Breast epithelium (tissue), 3 donors: ENCODE results near the gene CDC14B.

Source experiments
- POLR2A ChIP-seq: fragments of 450-650 bp; IDR thresholded peaks from one replicate; pipeline ENCODE4 v1.6.1; 2016; ENCODE audit warnings: antibody characterized with exemption, mild to moderate bottlenecking, moderate library complexity
- POLR2AphosphoS5 ChIP-seq, 3 donors: sonication (generic); formaldehyde crosslinking; IDR thresholded peaks; one replicate each; pipeline ENCODE4 v1.6.1; 2017; ENCODE audit warnings: antibody characterized with exemption in 3 of 3
- TF ChIP-seq, protein P1 (sequence below), 3 donors: fragments of 450-650 bp; IDR thresholded peaks; one replicate each; pipeline ENCODE4 v1.5.1; 2016 to 2017; ENCODE audit warnings: antibody characterized with exemption in 3 of 3, mild to moderate bottlenecking in 3 of 3, moderate library complexity in 3 of 3

DNA sequence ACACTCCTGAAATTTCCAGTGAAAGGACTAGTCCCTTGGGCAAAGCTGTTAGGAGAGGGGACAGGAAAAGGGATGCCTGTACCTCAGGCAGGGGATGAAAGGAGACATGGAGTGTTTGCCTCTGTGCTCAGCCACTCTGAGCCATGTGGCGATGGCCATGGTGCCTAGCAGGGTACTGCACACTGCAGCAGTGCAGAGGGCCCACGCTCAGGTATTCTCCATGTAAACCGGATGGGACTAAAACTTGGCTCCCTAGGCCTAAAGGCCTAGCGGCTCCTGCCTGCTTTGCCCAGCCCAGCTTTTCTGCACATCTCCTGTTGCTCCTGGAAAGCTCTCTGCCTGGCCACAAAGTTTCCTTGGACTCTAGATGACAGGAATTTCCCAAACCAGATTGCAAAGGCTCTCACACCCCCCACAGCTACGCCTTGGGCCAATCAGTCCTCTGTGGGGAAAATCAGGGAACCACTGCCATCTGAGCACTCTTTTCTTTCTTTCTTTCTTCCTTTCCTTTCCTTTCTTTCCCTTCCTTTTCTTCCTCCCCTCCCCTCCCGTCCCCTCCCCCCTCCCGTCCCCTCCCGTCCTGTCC is 125.3 kb downstream of the CDC14B start:
- TF ChIP-seq, protein P1, sequence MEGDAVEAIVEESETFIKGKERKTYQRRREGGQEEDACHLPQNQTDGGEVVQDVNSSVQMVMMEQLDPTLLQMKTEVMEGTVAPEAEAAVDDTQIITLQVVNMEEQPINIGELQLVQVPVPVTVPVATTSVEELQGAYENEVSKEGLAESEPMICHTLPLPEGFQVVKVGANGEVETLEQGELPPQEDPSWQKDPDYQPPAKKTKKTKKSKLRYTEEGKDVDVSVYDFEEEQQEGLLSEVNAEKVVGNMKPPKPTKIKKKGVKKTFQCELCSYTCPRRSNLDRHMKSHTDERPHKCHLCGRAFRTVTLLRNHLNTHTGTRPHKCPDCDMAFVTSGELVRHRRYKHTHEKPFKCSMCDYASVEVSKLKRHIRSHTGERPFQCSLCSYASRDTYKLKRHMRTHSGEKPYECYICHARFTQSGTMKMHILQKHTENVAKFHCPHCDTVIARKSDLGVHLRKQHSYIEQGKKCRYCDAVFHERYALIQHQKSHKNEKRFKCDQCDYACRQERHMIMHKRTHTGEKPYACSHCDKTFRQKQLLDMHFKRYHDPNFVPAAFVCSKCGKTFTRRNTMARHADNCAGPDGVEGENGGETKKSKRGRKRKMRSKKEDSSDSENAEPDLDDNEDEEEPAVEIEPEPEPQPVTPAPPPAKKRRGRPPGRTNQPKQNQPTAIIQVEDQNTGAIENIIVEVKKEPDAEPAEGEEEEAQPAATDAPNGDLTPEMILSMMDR (IDR thresholded peaks at IDR 0.05), result no peak
- TF ChIP-seq POLR2AphosphoS5 (IDR thresholded peaks at IDR 0.05) (no peak), POLR2A (no peak)
